Measurements from ENCODE around the gene ZNHIT3. TPM values are rescaled to one million over a fixed set of nuclear protein-coding genes. Genes with fewer than 3 reads are reported as not detected.

Gene ZNHIT3
- total and polyA plus RNA-seq, 10 donors, result 24.2 to 58.0 (median 36.0) TPM

GRCh38 chr17:36498155-36498554, 11.7 kb downstream of the ZNHIT3 start:
- Histone ChIP-seq H3K9me3 (no peaks in the 10 kb centered on the region), H3K4me1 (no peaks in the 10 kb centered on the region), H3K27ac (no peak overlapping the region), H3K27me3 (replicated peaks in 1 of 7) (no peaks in the 10 kb centered on the region), H3K4me3 (no peak overlapping the region), H3K36me3 (peaks cover 0 to 100% (median 68%) of the 10 kb centered on the region in 6 donors)
- DNase-seq, result no peak
- intact Hi-C loops (cut with DNase I; ENCODE audit: low total_unique reads), result no loop called here
- 93 to 97% (median 95%) methylated on average over 8 to 9 of the region's 9 CpGs for WGBS, 5 donors
- TF ChIP-seq POLR2AphosphoS5 (IDR thresholded peaks at IDR 0.05), result peak in 1 of 3 donors; percentile 21
- TF ChIP-seq, protein P1, sequence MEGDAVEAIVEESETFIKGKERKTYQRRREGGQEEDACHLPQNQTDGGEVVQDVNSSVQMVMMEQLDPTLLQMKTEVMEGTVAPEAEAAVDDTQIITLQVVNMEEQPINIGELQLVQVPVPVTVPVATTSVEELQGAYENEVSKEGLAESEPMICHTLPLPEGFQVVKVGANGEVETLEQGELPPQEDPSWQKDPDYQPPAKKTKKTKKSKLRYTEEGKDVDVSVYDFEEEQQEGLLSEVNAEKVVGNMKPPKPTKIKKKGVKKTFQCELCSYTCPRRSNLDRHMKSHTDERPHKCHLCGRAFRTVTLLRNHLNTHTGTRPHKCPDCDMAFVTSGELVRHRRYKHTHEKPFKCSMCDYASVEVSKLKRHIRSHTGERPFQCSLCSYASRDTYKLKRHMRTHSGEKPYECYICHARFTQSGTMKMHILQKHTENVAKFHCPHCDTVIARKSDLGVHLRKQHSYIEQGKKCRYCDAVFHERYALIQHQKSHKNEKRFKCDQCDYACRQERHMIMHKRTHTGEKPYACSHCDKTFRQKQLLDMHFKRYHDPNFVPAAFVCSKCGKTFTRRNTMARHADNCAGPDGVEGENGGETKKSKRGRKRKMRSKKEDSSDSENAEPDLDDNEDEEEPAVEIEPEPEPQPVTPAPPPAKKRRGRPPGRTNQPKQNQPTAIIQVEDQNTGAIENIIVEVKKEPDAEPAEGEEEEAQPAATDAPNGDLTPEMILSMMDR (IDR thresholded peaks at IDR 0.05 in 8 of 11, conservative IDR thresholded peaks at IDR 0.05 in 3 of 11), result no peak

- H3K27me3 ChIP-seq (replicated peaks in 1 of 7), result no peaks in the 10 kb centered on the region
- TF ChIP-seq, protein P1 (IDR thresholded peaks at IDR 0.05 in 8 of 11, conservative IDR thresholded peaks at IDR 0.05 in 3 of 11), result no peak
- peak in 2 of 3 donors; percentile 18 to 44 for TF ChIP-seq POLR2AphosphoS5 (IDR thresholded peaks at IDR 0.05)
- no peak overlapping the region for H3K27ac ChIP-seq
- H3K36me3 ChIP-seq, result peaks cover 0 to 100% (median 67%) of the 10 kb centered on the region in 6 donors
- no peaks in the 10 kb centered on the region for H3K4me1 ChIP-seq
- DNase-seq, result no peak
- intact Hi-C loops (cut with DNase I; ENCODE audit: low total_unique reads), result no loop called here
- 71 to 84% (median 75%) methylated on average over 7 of the region's 7 CpGs for WGBS, 5 donors
- no peaks in the 10 kb centered on the region for H3K9me3 ChIP-seq
- no peak overlapping the region for H3K4me3 ChIP-seq
These were observed 12.2 kb downstream of the ZNHIT3 start for GRCh38 chr17:36498560-36499300.

- Histone ChIP-seq H3K27ac (peak overlapping the region in 1 of 8 donors; percentile 14), H3K4me1 (no peaks in the 10 kb centered on the region), H3K36me3 (peaks cover 0 to 100% (median 65%) of the 10 kb centered on the region in 6 donors), H3K9me3 (no peaks in the 10 kb centered on the region), H3K4me3 (no peak overlapping the region), H3K27me3 (replicated peaks in 1 of 7) (no peaks in the 10 kb centered on the region)
- intact Hi-C loops (cut with DNase I; ENCODE audit: low total_unique reads), result no loop called here
- no peak for DNase-seq
- WGBS, 5 donors, result 94 to 100% (median 96%) methylated on average over 5 to 15 of the region's 15 CpGs
- peak; percentile 23 to 73 (median 41) for TF ChIP-seq POLR2AphosphoS5 (IDR thresholded peaks at IDR 0.05)
- TF ChIP-seq, protein P1 (IDR thresholded peaks at IDR 0.05 in 8 of 11, conservative IDR thresholded peaks at IDR 0.05 in 3 of 11), result no peak
- no peak for TF ChIP-seq POLR2A (IDR thresholded peaks at IDR 0.05)
These were observed 14.3 kb downstream of the ZNHIT3 start for GRCh38 chr17:36500745-36501225.

DNA sequence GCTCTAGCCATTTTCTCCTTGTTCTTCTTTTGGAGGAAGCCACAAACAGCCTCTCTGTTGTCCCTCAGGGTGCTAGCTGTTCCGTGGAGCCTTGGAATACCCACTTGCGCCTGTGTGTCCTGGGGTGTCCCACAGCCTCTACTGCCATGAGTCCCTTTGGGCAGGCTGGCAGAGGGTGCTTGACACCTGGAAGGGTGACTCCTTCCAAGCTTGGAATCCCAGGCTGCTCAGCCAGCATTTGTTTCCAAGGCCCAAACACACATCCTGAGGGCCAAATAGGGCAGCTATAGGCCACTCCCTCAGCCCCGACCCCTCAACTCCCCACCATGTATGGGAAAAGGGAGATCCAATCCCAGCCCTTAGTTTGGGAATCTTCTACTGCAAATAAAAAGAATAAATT, 14.9 kb downstream of the ZNHIT3 start:
- H3K27ac ChIP-seq, result peak overlapping the region in 1 of 8 donors; percentile 14
- intact Hi-C loops (cut with DNase I; ENCODE audit: low total_unique reads), result no loop called here
- no peaks in the 10 kb centered on the region for H3K4me1 ChIP-seq
- 93 to 100% (median 96%) methylated on average over 3 of the region's 3 CpGs for WGBS, 5 donors
- no peaks in the 10 kb centered on the region for H3K9me3 ChIP-seq
- H3K36me3 ChIP-seq, result peaks cover 0 to 100% (median 60%) of the 10 kb centered on the region in 6 donors
- TF ChIP-seq, protein P1 (IDR thresholded peaks at IDR 0.05 in 8 of 11, conservative IDR thresholded peaks at IDR 0.05 in 3 of 11), result no peak
- TF ChIP-seq POLR2AphosphoS5 (IDR thresholded peaks at IDR 0.05), result no peak
- no peak for TF ChIP-seq POLR2A (IDR thresholded peaks at IDR 0.05)
- H3K27me3 ChIP-seq (replicated peaks in 1 of 7), result no peaks in the 10 kb centered on the region
- no peak for DNase-seq
- no peak overlapping the region for H3K4me3 ChIP-seq

Measured in spleen (tissue), 11 donors.